Measurements from ENCODE around the gene ASTN2. TPM values are rescaled to one million over a fixed set of nuclear protein-coding genes. Genes with fewer than 3 reads are reported as not detected.

Gene ASTN2
- total and polyA plus RNA-seq, 2 experiments from 2014 or later, result 7.0 to 24.6 TPM

DNA sequence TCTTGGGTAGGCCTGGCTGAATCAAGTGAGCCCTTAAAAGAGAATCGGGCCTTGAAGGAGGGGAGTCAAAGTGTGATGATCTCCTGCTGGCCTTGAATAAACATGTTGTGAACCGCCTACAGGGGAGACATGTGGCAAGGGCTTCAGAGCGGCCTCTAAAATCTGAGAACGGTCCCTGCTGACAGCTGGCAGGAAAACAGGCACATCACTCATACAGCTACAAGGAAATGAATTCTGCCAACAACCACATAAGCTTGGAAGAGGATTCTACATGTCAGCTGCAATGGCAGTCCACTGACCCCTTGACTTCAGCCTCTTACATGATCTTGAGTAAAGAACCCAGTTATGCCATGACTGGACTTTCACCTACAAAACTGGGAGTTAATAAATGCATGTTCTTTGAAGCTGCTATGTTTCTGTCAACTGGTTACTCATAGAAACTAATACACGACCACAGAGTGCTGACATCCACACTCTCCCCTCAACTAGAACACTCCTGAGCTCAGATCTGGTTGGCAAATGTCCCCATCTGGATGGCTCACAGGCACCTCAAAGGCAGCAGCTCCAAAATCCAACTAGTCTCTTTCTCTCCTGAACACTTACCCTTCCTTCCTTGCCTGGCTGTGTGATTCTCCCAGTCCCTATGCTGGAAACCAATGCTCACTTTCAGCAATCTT lies 333.1 kb downstream of the ASTN2 start:
- Histone ChIP-seq H3K27ac (ENCODE audit: low read depth) (no peak overlapping the region), H3K79me2 (replicated peaks; ENCODE audit: insufficient read depth) (no peaks in the 10 kb centered on the region), H3K9me2 (ENCODE audit: insufficient read depth) (no peaks in the 10 kb centered on the region; the same call in 1 of the 2 replicates), H3K4me1 (ENCODE audit: insufficient read depth) (peaks cover 37% of the 10 kb centered on the region), H3K4me3 (no peak overlapping the region), H3K27me3 (ENCODE audit: insufficient read depth) (no peaks in the 10 kb centered on the region), H3K4me2 (no peak overlapping the region; the same call in 1 of the 2 replicates), H3F3A (replicated peaks; ENCODE audit: low read depth) (no peaks in the 10 kb centered on the region), H2AFZ (no peak overlapping the region), H4K20me1 (replicated peaks; ENCODE audit: insufficient read depth) (no peaks in the 10 kb centered on the region), H3K36me3 (ENCODE audit: insufficient read depth) (no peaks in the 10 kb centered on the region)
- H3K27ac Mint-ChIP-seq, result no peak overlapping the region
- H3K4me1 Mint-ChIP-seq, result peaks cover 41% of the 10 kb centered on the region
- peaks cover 2% of the 10 kb centered on the region for H3K27me3 Mint-ChIP-seq (ENCODE audit: insufficient read depth, low read depth, poor library complexity)
- H3K36me3 Mint-ChIP-seq (ENCODE audit: low read depth), result no peaks in the 10 kb centered on the region; the same call in 2 of the 3 replicates
- H3K9me3 Mint-ChIP-seq, result no peaks in the 10 kb centered on the region
- H3K4me3 Mint-ChIP-seq, result no peak overlapping the region
- ATAC-seq (peak; percentile 15; the same call in 2 of the 3 replicates), DNase-seq (ENCODE audit: low spot score) (no peak)
- no peak for TF ChIP-seq NANOG (IDR thresholded peaks at IDR 0.05; ENCODE audit: borderline replicate concordance)
- TF ChIP-seq EZH2 (IDR thresholded peaks at IDR 0.05; ENCODE audit: low read depth, unreplicated experiment), result no peak
- TF ChIP-seq CREB1 (CRISPR knock-in tag; IDR thresholded peaks at IDR 0.05; ENCODE audit: low read depth), result no peak
- no peak for TF ChIP-seq EZH2phosphoT487 (IDR thresholded peaks at IDR 0.05; ENCODE audit: unreplicated experiment)
- no peak for TF ChIP-seq STAT1 (IDR thresholded peaks at IDR 0.05; ENCODE audit: unreplicated experiment)
- TF ChIP-seq POLR2AphosphoS5 (IDR thresholded peaks at IDR 0.05; ENCODE audit: low read depth), result no peak

GRCh38 chr9:117080765-117081390 lies 334.0 kb downstream of the ASTN2 start:
- Mint-ChIP-seq H3K27ac (no peak overlapping the region), H3K4me1 (peaks cover 47% of the 10 kb centered on the region), H3K9me3 (no peaks in the 10 kb centered on the region), H3K36me3 (ENCODE audit: low read depth) (no peaks in the 10 kb centered on the region; the same call in 2 of the 3 replicates), H3K4me3 (no peak overlapping the region), H3K27me3 (ENCODE audit: insufficient read depth, low read depth, poor library complexity) (peaks cover 2% of the 10 kb centered on the region)
- H3K79me2 ChIP-seq (replicated peaks; ENCODE audit: insufficient read depth), result no peaks in the 10 kb centered on the region
- no peaks in the 10 kb centered on the region for H3K36me3 ChIP-seq (ENCODE audit: insufficient read depth)
- H2AFZ ChIP-seq, result no peak overlapping the region
- ATAC-seq (peak; percentile 86), DNase-seq (ENCODE audit: low spot score) (peak; percentile 77)
- H3F3A ChIP-seq (replicated peaks; ENCODE audit: low read depth), result no peaks in the 10 kb centered on the region
- H3K4me1 ChIP-seq (ENCODE audit: insufficient read depth), result peaks cover 40% of the 10 kb centered on the region
- no peaks in the 10 kb centered on the region; the same call in 1 of the 2 replicates for H3K9me2 ChIP-seq (ENCODE audit: insufficient read depth)
- no peaks in the 10 kb centered on the region for H3K27me3 ChIP-seq (ENCODE audit: insufficient read depth)
- H3K27ac ChIP-seq (ENCODE audit: low read depth), result peak overlapping the region; percentile 56; the same call in 1 of the 2 replicates
- no peaks in the 10 kb centered on the region for H4K20me1 ChIP-seq (replicated peaks; ENCODE audit: insufficient read depth)
- H3K4me2 ChIP-seq, result no peak overlapping the region; the same call in none of the 2 replicates
- H3K4me3 ChIP-seq, result no peak overlapping the region
- TF ChIP-seq EZH2 (IDR thresholded peaks at IDR 0.05; ENCODE audit: low read depth, unreplicated experiment) (no peak), ZNF331 (CRISPR knock-in tag; IDR thresholded peaks at IDR 0.05; ENCODE audit: low read depth) (no peak), POLR2AphosphoS5 (IDR thresholded peaks at IDR 0.05; ENCODE audit: low read depth) (no peak), JUNB (IDR thresholded peaks at IDR 0.05; ENCODE audit: unreplicated experiment) (no peak), STAT1 (IDR thresholded peaks at IDR 0.05; ENCODE audit: unreplicated experiment) (no peak), CREB1 (CRISPR knock-in tag; IDR thresholded peaks at IDR 0.05; ENCODE audit: low read depth) (no peak)
- TF ChIP-seq, protein P1, sequence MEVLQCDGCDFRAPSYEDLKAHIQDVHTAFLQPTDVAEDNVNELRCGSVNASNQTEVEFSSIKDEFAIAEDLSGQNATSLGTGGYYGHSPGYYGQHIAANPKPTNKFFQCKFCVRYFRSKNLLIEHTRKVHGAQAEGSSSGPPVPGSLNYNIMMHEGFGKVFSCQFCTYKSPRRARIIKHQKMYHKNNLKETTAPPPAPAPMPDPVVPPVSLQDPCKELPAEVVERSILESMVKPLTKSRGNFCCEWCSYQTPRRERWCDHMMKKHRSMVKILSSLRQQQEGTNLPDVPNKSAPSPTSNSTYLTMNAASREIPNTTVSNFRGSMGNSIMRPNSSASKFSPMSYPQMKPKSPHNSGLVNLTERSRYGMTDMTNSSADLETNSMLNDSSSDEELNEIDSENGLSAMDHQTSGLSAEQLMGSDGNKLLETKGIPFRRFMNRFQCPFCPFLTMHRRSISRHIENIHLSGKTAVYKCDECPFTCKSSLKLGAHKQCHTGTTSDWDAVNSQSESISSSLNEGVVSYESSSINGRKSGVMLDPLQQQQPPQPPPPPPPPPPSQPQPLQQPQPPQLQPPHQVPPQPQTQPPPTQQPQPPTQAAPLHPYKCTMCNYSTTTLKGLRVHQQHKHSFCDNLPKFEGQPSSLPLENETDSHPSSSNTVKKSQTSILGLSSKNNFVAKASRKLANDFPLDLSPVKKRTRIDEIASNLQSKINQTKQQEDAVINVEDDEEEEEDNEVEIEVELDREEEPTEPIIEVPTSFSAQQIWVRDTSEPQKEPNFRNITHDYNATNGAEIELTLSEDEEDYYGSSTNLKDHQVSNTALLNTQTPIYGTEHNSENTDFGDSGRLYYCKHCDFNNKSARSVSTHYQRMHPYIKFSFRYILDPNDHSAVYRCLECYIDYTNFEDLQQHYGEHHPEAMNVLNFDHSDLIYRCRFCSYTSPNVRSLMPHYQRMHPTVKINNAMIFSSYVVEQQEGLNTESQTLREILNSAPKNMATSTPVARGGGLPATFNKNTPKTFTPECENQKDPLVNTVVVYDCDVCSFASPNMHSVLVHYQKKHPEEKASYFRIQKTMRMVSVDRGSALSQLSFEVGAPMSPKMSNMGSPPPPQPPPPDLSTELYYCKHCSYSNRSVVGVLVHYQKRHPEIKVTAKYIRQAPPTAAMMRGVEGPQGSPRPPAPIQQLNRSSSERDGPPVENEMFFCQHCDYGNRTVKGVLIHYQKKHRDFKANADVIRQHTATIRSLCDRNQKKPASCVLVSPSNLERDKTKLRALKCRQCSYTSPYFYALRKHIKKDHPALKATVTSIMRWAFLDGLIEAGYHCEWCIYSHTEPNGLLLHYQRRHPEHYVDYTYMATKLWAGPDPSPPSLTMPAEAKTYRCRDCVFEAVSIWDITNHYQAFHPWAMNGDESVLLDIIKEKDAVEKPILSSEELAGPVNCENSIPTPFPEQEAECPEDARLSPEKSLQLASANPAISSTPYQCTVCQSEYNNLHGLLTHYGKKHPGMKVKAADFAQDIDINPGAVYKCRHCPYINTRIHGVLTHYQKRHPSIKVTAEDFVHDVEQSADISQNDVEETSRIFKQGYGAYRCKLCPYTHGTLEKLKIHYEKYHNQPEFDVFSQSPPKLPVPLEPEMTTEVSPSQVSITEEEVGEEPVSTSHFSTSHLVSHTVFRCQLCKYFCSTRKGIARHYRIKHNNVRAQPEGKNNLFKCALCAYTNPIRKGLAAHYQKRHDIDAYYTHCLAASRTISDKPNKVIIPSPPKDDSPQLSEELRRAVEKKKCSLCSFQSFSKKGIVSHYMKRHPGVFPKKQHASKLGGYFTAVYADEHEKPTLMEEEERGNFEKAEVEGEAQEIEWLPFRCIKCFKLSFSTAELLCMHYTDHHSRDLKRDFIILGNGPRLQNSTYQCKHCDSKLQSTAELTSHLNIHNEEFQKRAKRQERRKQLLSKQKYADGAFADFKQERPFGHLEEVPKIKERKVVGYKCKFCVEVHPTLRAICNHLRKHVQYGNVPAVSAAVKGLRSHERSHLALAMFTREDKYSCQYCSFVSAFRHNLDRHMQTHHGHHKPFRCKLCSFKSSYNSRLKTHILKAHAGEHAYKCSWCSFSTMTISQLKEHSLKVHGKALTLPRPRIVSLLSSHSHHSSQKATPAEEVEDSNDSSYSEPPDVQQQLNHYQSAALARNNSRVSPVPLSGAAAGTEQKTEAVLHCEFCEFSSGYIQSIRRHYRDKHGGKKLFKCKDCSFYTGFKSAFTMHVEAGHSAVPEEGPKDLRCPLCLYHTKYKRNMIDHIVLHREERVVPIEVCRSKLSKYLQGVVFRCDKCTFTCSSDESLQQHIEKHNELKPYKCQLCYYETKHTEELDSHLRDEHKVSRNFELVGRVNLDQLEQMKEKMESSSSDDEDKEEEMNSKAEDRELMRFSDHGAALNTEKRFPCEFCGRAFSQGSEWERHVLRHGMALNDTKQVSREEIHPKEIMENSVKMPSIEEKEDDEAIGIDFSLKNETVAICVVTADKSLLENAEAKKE (CRISPR knock-in tag; IDR thresholded peaks at IDR 0.05), result no peak
- TF ChIP-seq, protein P2, sequence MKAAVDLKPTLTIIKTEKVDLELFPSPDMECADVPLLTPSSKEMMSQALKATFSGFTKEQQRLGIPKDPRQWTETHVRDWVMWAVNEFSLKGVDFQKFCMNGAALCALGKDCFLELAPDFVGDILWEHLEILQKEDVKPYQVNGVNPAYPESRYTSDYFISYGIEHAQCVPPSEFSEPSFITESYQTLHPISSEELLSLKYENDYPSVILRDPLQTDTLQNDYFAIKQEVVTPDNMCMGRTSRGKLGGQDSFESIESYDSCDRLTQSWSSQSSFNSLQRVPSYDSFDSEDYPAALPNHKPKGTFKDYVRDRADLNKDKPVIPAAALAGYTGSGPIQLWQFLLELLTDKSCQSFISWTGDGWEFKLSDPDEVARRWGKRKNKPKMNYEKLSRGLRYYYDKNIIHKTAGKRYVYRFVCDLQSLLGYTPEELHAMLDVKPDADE (IDR thresholded peaks at IDR 0.05), result no peak

Measured in GM23338 (cell line).